HepG2 (cell line): Measurements from ENCODE around the gene LANCL2. TPM values are rescaled to one million over a fixed set of nuclear protein-coding genes. Genes with fewer than 3 reads are reported as not detected.

Source experiments
- ATAC-seq: fragments of 200-7000 bp; cut with Tn5 transposase; 3 replicates; pipeline ENCODE4 v1.9.1; 2020; ENCODE audit warnings: mild to moderate bottlenecking, moderate library complexity
- BruUV-seq: library from RNA; stranded (reverse); fragments of 400-500 nt; replicated peaks from 2 replicates; lab custom pipeline; 2021; lab: Mats Ljungman, UMichigan
- CTCF ChIA-PET: fragments of 300-600 bp; formaldehyde crosslinking; extraction: SDS; loops from one replicate; lab custom pipeline; 2021; ENCODE audit warnings: low total read pairs, inconsistent platforms, low intra/inter-chr PET ratio; lab: Yijun Ruan, JAX
- POLR2A ChIA-PET: fragments of 350-600 bp; sonication (Branson Sonifier 250); formaldehyde crosslinking; loops from one replicate; lab custom pipeline; 2020; ENCODE audit warnings: antibody characterized with exemption, inconsistent platforms; lab: Yijun Ruan, JAX
- DNase-seq: peaks from one replicate; pipeline ENCODE4 v3.0.0-alpha.2; 2015; ENCODE audit warnings: low spot score
- FAIRE-seq: peaks from 3 replicates; lab custom pipeline; 2011; peaks lifted over from hg19 to GRCh38; lab: Jason Lieb, UNC
- H2AFZ ChIP-seq: one replicate; pipeline ENCODE4 v1.6.1; 2011; ENCODE audit warnings: low read length, inconsistent platforms
- H3K27ac ChIP-seq: fragments of 300-600 bp; 3 replicates; pipeline ENCODE4 v1.8.0; 2011; ENCODE audit warnings: mixed run types, mild to moderate bottlenecking, mixed read lengths, low read length, inconsistent platforms; ENCODE audit not compliant: insufficient read depth; ENCODE audit errors: extremely low read length
- H3K27me3 ChIP-seq, 2 experiments: fragments of 200-600 bp in 1 of 2; 2 replicates in 1 of 2; 3 replicates in 1 of 2; pipeline versions ENCODE4 v1.6.0 to v1.8.0; 2011; ENCODE audit warnings: low read length in 2 of 2, mild to moderate bottlenecking in 2 of 2, moderate library complexity in 2 of 2, inconsistent platforms in 1 of 2; ENCODE audit not compliant: insufficient read depth in 2 of 2, control insufficient read depth in 1 of 2
- H3K36me3 ChIP-seq, 2 experiments: fragments of 200-600 bp in 1 of 2; replicated peaks in 1 of 2; 2 replicates in 1 of 2; 3 replicates in 1 of 2; pipeline versions ENCODE4 v1.5.1 to v1.8.0; 2011; ENCODE audit warnings: low read length in 2 of 2, inconsistent platforms in 1 of 2; ENCODE audit not compliant: insufficient read depth in 2 of 2, control insufficient read depth in 1 of 2
- H3K4me1 ChIP-seq: 2 replicates; pipeline ENCODE4 v1.5.1; 2012; ENCODE audit warnings: low read length, inconsistent platforms; ENCODE audit not compliant: insufficient read depth
- H3K4me2 ChIP-seq: 2 replicates; pipeline ENCODE4 v1.6.0; 2011; ENCODE audit warnings: low read depth, low read length, inconsistent platforms
- H3K4me3 ChIP-seq, 3 experiments: fragments of 200-600 bp in 1 of 3; sonication (generic), shearing (Covaris generic) in 1 of 3; replicated peaks in 1 of 3; 2 replicates each; pipeline ENCODE4 v1.5.1; 2011 to 2016; ENCODE audit warnings: low read length in 3 of 3, inconsistent platforms in 2 of 3, low read depth in 2 of 3, mild to moderate bottlenecking in 2 of 3, control low read depth in 1 of 3, mixed read lengths in 1 of 3; ENCODE audit not compliant: insufficient read depth in 1 of 3
- H3K79me2 ChIP-seq: one replicate; pipeline ENCODE4 v1.6.1; 2011; ENCODE audit warnings: low read length, inconsistent platforms; ENCODE audit not compliant: insufficient read depth
- H3K9ac ChIP-seq: 2 replicates; pipeline ENCODE4 v1.6.0; 2011; ENCODE audit warnings: mild to moderate bottlenecking, low read depth, low read length, inconsistent platforms; ENCODE audit not compliant: insufficient read depth
- H3K9me3 ChIP-seq: 2 replicates; pipeline ENCODE4 v1.5.1; 2012; ENCODE audit warnings: mild to moderate bottlenecking, low read length
- H4K20me1 ChIP-seq: 2 replicates; pipeline ENCODE4 v1.6.0; 2011; ENCODE audit warnings: inconsistent platforms, mild to moderate bottlenecking, low read length, moderate library complexity; ENCODE audit not compliant: insufficient read depth
- EHMT2 ChIP-seq: fragments of 200-600 bp; sonication (generic); IDR thresholded peaks from 2 replicates; pipeline ENCODE4 v1.7.0; 2017; ENCODE audit warnings: antibody characterized with exemption, low read depth, low read length, borderline replicate concordance
- HNF4G ChIP-seq, 2 experiments: sonication (generic) in 1 of 2; formaldehyde crosslinking in 1 of 2; IDR thresholded peaks; 2 replicates each; pipeline versions ENCODE4 v1.4.0 to v1.6.1; 2011 to 2020; ENCODE audit warnings: borderline replicate concordance in 2 of 2, low read depth in 2 of 2, mild to moderate bottlenecking in 2 of 2, low read length in 1 of 2, missing genetic modification reagents in 1 of 2, moderate library complexity in 1 of 2
- NCOR1 ChIP-seq: fragments of 200-600 bp; sonication (generic); IDR thresholded peaks from 2 replicates; pipeline ENCODE4 v1.7.0; 2017; ENCODE audit warnings: antibody characterized with exemption, low read length, borderline replicate concordance
- NPAS2 ChIP-seq: sonication (generic); formaldehyde crosslinking; IDR thresholded peaks from 2 replicates; pipeline ENCODE4 v1.8.0; 2022; ENCODE audit warnings: mild to moderate bottlenecking, missing genetic modification reagents, borderline replicate concordance
- PHF8 ChIP-seq: sonication (generic); formaldehyde crosslinking; IDR thresholded peaks from 2 replicates; pipeline ENCODE4 v1.5.0; 2020; ENCODE audit warnings: missing genetic modification reagents
- ZNF121 ChIP-seq: sonication (generic); formaldehyde crosslinking; IDR thresholded peaks from 2 replicates; pipeline ENCODE4 v1.5.0; 2020; ENCODE audit warnings: mild to moderate bottlenecking, missing genetic modification reagents
- WGBS: methylation state at CpG from one replicate; pipeline ENCODE4 v1.1.6; 2017; ENCODE audit warnings: low lambda C conversion rate; 5-methylcytosine and 5-hydroxymethylcytosine counted together
- in situ Hi-C: cut with HindIII; loops from 2 replicates; pipeline ENCODE4 v1.10.0; 2017; ENCODE audit warnings: low pct_unique_long_range_greater_than_20kb; ENCODE audit not compliant: extremely low pct_ligation_motif_present
- intact Hi-C: fragments of 100-400 bp; cut with micrococcal nuclease; formaldehyde crosslinking; loops from one replicate; pipeline ENCODE4 v1.10.0; 2022; ENCODE audit not compliant: unreplicated experiment
- polyA plus RNA-seq, 8 experiments: library from polyadenylated mRNA; depleted of rRNA in 3 of 8; stranded (reverse) in 7 of 8; unstranded in 1 of 8; fragments of >200 nt; fragmentation: Illumina TruSeq in 4 of 8; extraction: Trizol in 4 of 8; gene quantifications; 2 replicates each; pipeline versions ENCODE4 v1.2.1 to v1.2.3, GENCODE V29; 2011 to 2016; ENCODE audit warnings: low read depth in 4 of 8, missing spikeins in 1 of 8, mixed read lengths in 1 of 8; ENCODE audit not compliant: insufficient read depth in 1 of 8
- total RNA-seq, 5 experiments: library from RNA; depleted of rRNA; stranded (reverse); fragments of >200 nt; fragmentation: Illumina TruSeq; extraction: Trizol; gene quantifications; 2 replicates each; pipeline ENCODE4 v1.2.3, GENCODE V29; 2016; ENCODE audit warnings: low read depth in 1 of 5

The LANCL2 gene
- total and polyA plus RNA-seq, 2 of the 13 experiments (the other 11 are each of a cell fraction or from before 2014, with no cell fraction given), result 10.0 to 13.8 TPM

DNA sequence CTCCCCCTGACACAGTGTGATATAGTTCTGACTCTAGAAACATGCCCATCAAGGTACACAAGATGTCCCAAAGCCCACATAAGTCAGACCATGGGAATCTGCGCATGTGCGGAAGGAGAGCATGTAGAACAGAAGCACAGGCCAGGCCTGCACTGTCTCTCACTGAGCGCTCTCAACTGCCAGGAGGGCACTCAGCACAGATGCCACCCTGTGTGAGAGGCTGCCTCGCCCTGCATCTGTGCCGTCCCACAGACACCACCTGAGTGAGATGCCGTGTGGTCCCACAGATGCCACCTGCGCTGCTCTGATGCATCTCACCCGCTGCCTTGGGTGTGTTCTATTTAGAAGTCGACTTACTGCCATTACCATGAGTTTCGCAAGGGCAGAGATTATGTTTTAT, 108.8 kb downstream of the LANCL2 start (continued):
- TF ChIP-seq HNF4G (IDR thresholded peaks at IDR 0.05; ENCODE audit: borderline replicate concordance, low read depth, low read length) (no peak), HNF4G (CRISPR knock-in tag; IDR thresholded peaks at IDR 0.05; ENCODE audit: borderline replicate concordance, low read depth) (no peak)
- TF ChIP-seq, all 625 proteins: peak for 0

DNA sequence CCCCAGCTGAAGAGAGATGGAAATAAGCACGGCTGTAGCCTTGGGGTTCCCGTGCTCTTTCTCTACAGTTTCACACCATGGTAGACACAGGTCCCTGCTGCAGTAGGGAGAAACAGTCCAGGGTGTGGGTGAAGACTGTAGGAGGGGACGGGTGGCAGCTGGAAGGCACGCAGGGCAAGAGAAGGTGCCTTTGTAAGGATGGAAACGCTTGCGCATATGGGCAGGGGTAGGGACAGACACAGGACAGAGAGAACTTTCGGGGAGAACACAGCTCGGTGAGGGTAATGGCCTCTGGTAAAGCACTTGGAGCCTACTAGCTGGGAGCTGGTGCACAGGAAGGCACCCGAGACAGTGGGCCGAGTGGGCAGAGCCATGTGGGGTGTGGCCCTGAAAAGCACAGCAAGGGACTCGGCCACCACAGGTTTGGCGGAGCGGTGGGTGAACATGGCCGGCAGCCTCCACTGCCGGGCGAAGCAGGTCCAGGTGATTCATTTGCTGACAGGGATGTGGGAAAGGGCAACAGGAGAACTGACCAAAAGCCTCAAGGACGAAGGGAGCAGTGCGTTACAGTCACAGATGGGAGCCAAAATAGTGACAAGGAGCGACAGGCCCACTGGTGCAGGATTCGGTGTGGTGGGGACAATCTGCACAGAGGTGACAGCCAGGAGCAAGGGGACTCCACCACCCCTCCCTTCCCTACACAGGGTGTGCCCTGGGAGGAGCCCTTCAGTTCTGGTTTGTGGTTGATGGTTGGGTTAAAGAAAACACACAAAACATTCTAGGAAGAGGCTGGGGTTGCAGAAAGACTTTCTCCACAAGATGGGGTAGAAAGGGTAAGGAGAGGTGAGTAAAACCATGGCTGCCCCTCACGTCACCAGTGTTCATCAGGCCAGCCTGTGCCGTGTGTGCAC, 110.1 kb downstream of the LANCL2 start:
- Histone ChIP-seq H3K79me2 (no peaks in the 10 kb centered on the region), H3K9me3 (no peaks in the 10 kb centered on the region), H2AFZ (no peak overlapping the region), H3K4me2 (no peak overlapping the region), H4K20me1 (no peaks in the 10 kb centered on the region), H3K4me3 (no peak overlapping the region), H3K27me3 (no peaks in the 10 kb centered on the region), H3K9ac (no peak overlapping the region), H3K27ac (no peak overlapping the region), H3K4me1 (no peaks in the 10 kb centered on the region), H3K36me3 (peaks cover 5 to 18% of the 10 kb centered on the region in 2 experiments; a peak in 3 of 5 replicates)
- no TSS peak for BruUV-seq
- intact Hi-C loops, result no loop called here
- 95% methylated on average over 22 of the region's 22 CpGs for WGBS
- no peak for DNase-seq
- ChIA-PET CTCF (no interaction called here), POLR2A (no interaction called here)
- in situ Hi-C loops, result no loop called here
- TF ChIP-seq EHMT2 (no peak), NCOR1 (no peak), NPAS2 (CRISPR knock-in tag) (no peak), ZNF121 (CRISPR knock-in tag) (no peak), PHF8 (CRISPR knock-in tag) (no peak)
- no peak for FAIRE-seq
- no peak for ATAC-seq
